Neural progenitor cell (in vitro differentiated cells): Measurements from ENCODE around the gene FBLN5. TPM values are rescaled to one million over a fixed set of nuclear protein-coding genes. Genes with fewer than 3 reads are reported as not detected.
A peak's percentile ranks its signal among the peaks of the same experiment; 100 is the strongest.

Source experiments
- DNase-seq: peaks from one replicate; pipeline ENCODE4 v3.0.0-alpha.2; 2016; ENCODE audit warnings: low spot score
- H2AFZ ChIP-seq: fragments of 200-600 bp; sonication (generic); replicated peaks from 2 replicates; pipeline ENCODE4 v1.6.1; 2016; ENCODE audit warnings: antibody characterized with exemption
- H3F3A ChIP-seq: fragments of 200-600 bp; sonication (generic); 2 replicates; pipeline ENCODE4 v1.6.1; 2016; ENCODE audit warnings: antibody characterized with exemption, low read depth
- H3K27ac ChIP-seq: fragments of 200-600 bp; sonication (generic); 2 replicates; pipeline ENCODE4 v1.5.1; 2016; ENCODE audit warnings: mild to moderate bottlenecking
- H3K27me3 ChIP-seq: fragments of 200-600 bp; sonication (generic); 2 replicates; pipeline ENCODE4 v1.6.1; 2016; ENCODE audit warnings: mild to moderate bottlenecking, moderate library complexity
- H3K36me3 ChIP-seq: fragments of 200-600 bp; sonication (generic); 2 replicates; pipeline ENCODE4 v1.5.1; 2016
- H3K4me1 ChIP-seq: fragments of 200-600 bp; sonication (generic); 2 replicates; pipeline ENCODE4 v1.6.1; 2016; ENCODE audit warnings: mixed run types
- H3K4me2 ChIP-seq: fragments of 200-600 bp; sonication (generic); 2 replicates; pipeline ENCODE4 v1.6.1; 2016
- H3K4me3 ChIP-seq: fragments of 200-600 bp; sonication (generic); 2 replicates; pipeline ENCODE4 v1.5.1; 2016
- H3K79me2 ChIP-seq: fragments of 200-600 bp; sonication (generic); 2 replicates; pipeline ENCODE4 v1.6.1; 2016; ENCODE audit warnings: low read depth
- H3K9ac ChIP-seq: fragments of 200-600 bp; sonication (generic); 2 replicates; pipeline ENCODE4 v1.6.1; 2016
- H3K9me3 ChIP-seq: fragments of 200-600 bp; sonication (generic); 2 replicates; pipeline ENCODE4 v1.5.1; 2016; ENCODE audit warnings: low read depth
- H4K20me1 ChIP-seq: fragments of 200-600 bp; sonication (generic); 2 replicates; pipeline ENCODE4 v1.6.1; 2016; ENCODE audit warnings: low read depth
- H3K27ac Mint-ChIP-seq: 3 replicates; pipeline ENCODE4 v1.8.0; 2021; ENCODE audit warnings: mixed read lengths
- H3K27me3 Mint-ChIP-seq: 2 replicates; pipeline ENCODE4 v1.8.0; 2022; ENCODE audit warnings: low read depth, mild to moderate bottlenecking, inconsistent platforms, moderate library complexity, mixed read lengths; ENCODE audit not compliant: insufficient read depth
- H3K36me3 Mint-ChIP-seq: 3 replicates; pipeline ENCODE4 v1.8.0; 2021; ENCODE audit warnings: mixed read lengths
- H3K4me1 Mint-ChIP-seq: 3 replicates; pipeline ENCODE4 v1.8.0; 2021; ENCODE audit warnings: mixed read lengths
- H3K4me3 Mint-ChIP-seq: 3 replicates; pipeline ENCODE4 v1.8.0; 2021; ENCODE audit warnings: mild to moderate bottlenecking, moderate library complexity, mixed read lengths
- H3K9me3 Mint-ChIP-seq: 3 replicates; pipeline ENCODE4 v1.8.0; 2020; ENCODE audit warnings: mixed read lengths
- EZH2 ChIP-seq: fragments of 200-600 bp; sonication (generic); IDR thresholded peaks from 2 replicates; pipeline ENCODE4 v1.6.1; 2017; ENCODE audit warnings: antibody characterized with exemption, mild to moderate bottlenecking, moderate library complexity
- EZH2phosphoT487 ChIP-seq: fragments of 200-600 bp; sonication (generic); IDR thresholded peaks from 2 replicates; pipeline ENCODE4 v1.6.1; 2017; ENCODE audit warnings: antibody characterized with exemption
- total RNA-seq: library from RNA; depleted of rRNA; stranded (reverse); fragments of >200 nt; gene quantifications from 2 replicates; pipeline ENCODE4 v1.2.3, GENCODE V29; 2015; ENCODE audit warnings: low replicate concordance
- TF ChIP-seq, protein P1 (sequence below): fragments of 200-600 bp; sonication (generic); IDR thresholded peaks from 2 replicates; pipeline ENCODE4 v1.5.1; 2017; ENCODE audit warnings: antibody characterized with exemption, mild to moderate bottlenecking

FBLN5 gene
- total RNA-seq, 1 donor from 2014 or later: not detected

DNA sequence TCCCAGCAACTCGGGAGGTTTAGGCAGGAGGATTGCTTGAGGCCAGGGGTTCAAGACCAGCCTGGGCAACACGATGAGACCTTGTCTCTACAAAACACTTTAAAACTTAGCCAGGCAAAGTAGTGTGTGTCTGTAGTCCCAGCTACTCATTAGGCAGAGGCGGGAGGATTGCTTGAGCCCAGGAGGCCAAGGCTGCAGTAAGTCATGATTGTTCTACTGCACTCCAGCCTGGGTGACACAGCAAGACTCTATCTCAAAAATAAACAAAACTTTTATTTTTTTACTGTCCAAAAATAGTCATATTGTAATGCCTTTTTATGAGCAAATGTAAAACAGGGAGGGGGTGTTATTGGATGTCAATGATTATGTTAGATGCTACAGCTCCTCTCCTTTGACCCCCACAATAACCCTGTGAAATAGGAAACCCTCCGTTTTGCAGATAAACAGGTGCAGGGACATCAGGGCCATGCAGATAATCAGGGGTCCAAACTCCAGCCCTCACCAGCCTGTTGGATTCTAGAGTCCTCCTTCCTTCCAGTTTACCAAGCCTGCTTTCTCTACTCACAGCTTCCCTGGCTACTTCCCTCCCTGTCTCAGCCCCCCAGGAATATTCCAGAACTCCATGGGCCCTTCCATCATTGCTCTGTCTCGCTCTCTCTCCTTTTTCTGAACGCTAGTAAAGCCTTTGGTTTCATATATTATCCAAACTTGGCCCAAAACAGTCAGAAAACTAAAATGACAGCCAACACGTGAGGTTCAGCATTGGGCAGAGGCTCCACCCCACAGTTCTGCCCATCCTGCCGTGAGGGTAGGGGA lies 5.9 kb upstream of the FBLN5 start:
- Histone ChIP-seq H3K4me2 (no peak overlapping the region), H3K4me1 (no peaks in the 10 kb centered on the region), H3K79me2 (no peaks in the 10 kb centered on the region), H2AFZ (no peak overlapping the region), H4K20me1 (no peaks in the 10 kb centered on the region), H3K9me3 (no peaks in the 10 kb centered on the region), H3K9ac (no peak overlapping the region), H3F3A (no peaks in the 10 kb centered on the region), H3K27ac (no peak overlapping the region), H3K4me3 (no peak overlapping the region), H3K27me3 (peaks cover 25% of the 10 kb centered on the region), H3K36me3 (no peaks in the 10 kb centered on the region)
- H3K27ac Mint-ChIP-seq: no peak overlapping the region
- no peak for DNase-seq
- H3K27me3 Mint-ChIP-seq: peaks cover 8% of the 10 kb centered on the region
- H3K4me1 Mint-ChIP-seq: peaks cover under 1% of the 10 kb centered on the region
- H3K4me3 Mint-ChIP-seq: no peak overlapping the region
- TF ChIP-seq, protein P1, sequence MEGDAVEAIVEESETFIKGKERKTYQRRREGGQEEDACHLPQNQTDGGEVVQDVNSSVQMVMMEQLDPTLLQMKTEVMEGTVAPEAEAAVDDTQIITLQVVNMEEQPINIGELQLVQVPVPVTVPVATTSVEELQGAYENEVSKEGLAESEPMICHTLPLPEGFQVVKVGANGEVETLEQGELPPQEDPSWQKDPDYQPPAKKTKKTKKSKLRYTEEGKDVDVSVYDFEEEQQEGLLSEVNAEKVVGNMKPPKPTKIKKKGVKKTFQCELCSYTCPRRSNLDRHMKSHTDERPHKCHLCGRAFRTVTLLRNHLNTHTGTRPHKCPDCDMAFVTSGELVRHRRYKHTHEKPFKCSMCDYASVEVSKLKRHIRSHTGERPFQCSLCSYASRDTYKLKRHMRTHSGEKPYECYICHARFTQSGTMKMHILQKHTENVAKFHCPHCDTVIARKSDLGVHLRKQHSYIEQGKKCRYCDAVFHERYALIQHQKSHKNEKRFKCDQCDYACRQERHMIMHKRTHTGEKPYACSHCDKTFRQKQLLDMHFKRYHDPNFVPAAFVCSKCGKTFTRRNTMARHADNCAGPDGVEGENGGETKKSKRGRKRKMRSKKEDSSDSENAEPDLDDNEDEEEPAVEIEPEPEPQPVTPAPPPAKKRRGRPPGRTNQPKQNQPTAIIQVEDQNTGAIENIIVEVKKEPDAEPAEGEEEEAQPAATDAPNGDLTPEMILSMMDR: no peak
- TF ChIP-seq EZH2phosphoT487: no peak
- TF ChIP-seq EZH2: no peak
- H3K36me3 Mint-ChIP-seq: no peaks in the 10 kb centered on the region
- no peaks in the 10 kb centered on the region for H3K9me3 Mint-ChIP-seq

DNA sequence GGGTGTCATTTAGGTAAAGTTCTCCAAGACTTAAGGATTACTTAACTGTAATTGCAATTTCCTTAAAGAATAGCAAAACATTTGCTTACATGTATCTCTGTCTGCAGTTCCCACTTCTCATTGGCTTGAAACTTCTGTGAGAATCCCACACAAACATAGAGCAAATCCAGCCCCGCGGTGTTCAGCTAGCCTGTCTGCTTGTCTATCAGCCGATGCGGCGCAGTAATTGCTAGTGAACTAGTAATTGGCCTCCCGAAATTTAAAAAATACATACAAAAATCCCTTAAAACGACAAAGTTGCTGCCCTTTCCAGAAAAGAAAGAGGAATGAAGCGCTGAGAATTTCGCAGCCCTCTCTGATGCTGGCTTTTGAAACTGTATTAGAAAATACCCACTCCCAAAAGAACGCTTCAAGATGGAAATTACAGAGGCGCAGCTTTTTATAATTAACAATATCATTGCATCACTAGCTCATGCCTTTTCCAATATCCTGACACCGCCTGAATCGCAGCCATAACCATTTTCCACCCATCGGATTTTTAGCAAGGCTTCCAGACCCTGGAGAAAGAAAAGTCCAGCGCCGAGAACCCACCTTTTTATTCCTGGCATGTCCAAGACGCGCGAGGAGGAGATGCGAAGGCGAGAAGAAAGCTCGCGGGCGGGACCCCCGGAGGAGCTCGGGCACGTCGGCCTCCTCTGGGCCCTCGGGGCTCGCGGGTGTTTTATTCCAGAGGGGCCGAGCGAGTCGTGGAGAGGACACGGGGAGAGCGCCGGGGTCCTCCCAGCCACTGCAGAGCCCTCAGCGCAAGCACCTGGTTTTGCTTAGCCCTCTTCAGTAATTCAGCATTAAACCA lies 646 bp downstream of the FBLN5 start:
- Mint-ChIP-seq H3K4me3 (peak overlapping the region; percentile 87), H3K4me1 (peaks cover 17% of the 10 kb centered on the region), H3K27ac (no peak overlapping the region), H3K36me3 (no peaks in the 10 kb centered on the region), H3K9me3 (no peaks in the 10 kb centered on the region), H3K27me3 (peaks cover 27% of the 10 kb centered on the region)
- no peaks in the 10 kb centered on the region for H3K9me3 ChIP-seq
- H3F3A ChIP-seq: peaks cover 15% of the 10 kb centered on the region
- H3K4me2 ChIP-seq: peak overlapping the region; percentile 87
- TF ChIP-seq, protein P1: no peak
- peak; percentile 32 for TF ChIP-seq EZH2phosphoT487
- peak; percentile 66 for TF ChIP-seq EZH2
- peak overlapping the region; percentile 47 for H3K4me3 ChIP-seq
- no peaks in the 10 kb centered on the region for H3K36me3 ChIP-seq
- H3K79me2 ChIP-seq: no peaks in the 10 kb centered on the region
- no peak overlapping the region for H3K9ac ChIP-seq
- H3K27me3 ChIP-seq: peaks cover 69% of the 10 kb centered on the region
- H3K4me1 ChIP-seq: no peaks in the 10 kb centered on the region
- no peak overlapping the region for H3K27ac ChIP-seq
- H2AFZ ChIP-seq: no peak overlapping the region
- no peak for DNase-seq
- peaks cover 4% of the 10 kb centered on the region for H4K20me1 ChIP-seq

DNA sequence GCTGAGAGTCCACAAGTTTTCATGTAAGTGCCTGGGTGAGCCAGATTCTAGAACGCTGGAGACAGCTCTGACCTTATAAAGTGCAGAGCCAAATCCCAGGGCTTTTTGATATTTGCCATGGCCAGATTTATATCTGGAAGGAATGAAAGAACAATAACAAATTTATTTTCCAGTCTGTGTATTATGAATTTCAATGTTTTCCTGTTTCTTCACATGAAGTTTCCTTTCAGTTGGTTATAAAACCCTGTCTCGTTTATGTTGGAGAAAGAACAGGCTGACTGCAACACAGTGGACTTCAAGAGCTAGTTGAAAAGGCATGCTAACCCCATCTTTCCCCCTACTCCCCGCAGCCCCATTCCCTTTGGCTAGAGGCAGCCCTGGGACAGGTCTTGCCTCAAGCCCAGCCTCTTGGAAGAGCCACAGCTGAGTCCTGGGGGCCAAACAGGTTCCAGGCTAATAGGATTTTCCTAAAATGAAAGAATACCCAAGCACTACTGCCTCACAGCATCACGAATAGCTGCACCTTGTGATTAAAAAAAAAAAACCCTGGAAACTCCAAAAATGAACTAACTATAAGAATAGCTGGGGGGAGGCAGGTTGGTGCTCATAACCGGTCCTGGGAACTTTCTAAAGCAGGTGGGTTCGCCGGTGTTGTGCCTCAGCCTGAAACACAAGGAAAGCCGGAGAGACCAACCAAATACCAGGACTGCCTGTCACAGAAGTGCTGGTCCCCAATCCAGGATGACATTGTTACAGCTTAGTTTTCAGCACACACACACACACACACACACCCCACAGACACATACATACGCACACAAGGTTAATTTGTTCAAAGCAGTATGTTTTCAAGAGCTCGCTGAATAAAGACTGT lies 1.5 kb downstream of the FBLN5 start:
- no peak for DNase-seq
- Mint-ChIP-seq H3K4me3 (peak overlapping the region; percentile 48), H3K27me3 (peaks cover 30% of the 10 kb centered on the region), H3K4me1 (peaks cover 17% of the 10 kb centered on the region), H3K9me3 (no peaks in the 10 kb centered on the region), H3K36me3 (no peaks in the 10 kb centered on the region), H3K27ac (no peak overlapping the region)
- Histone ChIP-seq H3K36me3 (no peaks in the 10 kb centered on the region), H3K27ac (no peak overlapping the region), H3K79me2 (no peaks in the 10 kb centered on the region), H2AFZ (no peak overlapping the region), H3F3A (peaks cover 15% of the 10 kb centered on the region), H3K4me1 (no peaks in the 10 kb centered on the region), H4K20me1 (peaks cover 4% of the 10 kb centered on the region), H3K9ac (no peak overlapping the region), H3K27me3 (peaks cover 69% of the 10 kb centered on the region), H3K9me3 (no peaks in the 10 kb centered on the region), H3K4me3 (no peak overlapping the region), H3K4me2 (no peak overlapping the region)
- TF ChIP-seq, protein P1: no peak
- no peak for TF ChIP-seq EZH2
- no peak for TF ChIP-seq EZH2phosphoT487
